Left ventricle myocardium inferior (tissue), 1 donor: ENCODE data around the gene CYP46A1. TPM values are rescaled to one million over a fixed set of nuclear protein-coding genes. Genes with fewer than 3 reads are reported as not detected.

Experiments used
- DNase-seq: peaks from one replicate; pipeline ENCODE4 v3.0.0-alpha.2; 2020
- H3K27ac ChIP-seq: fragments of 200-600 bp; replicated peaks from 2 replicates; pipeline ENCODE4 v1.8.0; 2021
- H3K27me3 ChIP-seq: fragments of 200-600 bp; 2 replicates; pipeline ENCODE4 v1.8.0; 2021; ENCODE audit warnings: low read depth
- H3K36me3 ChIP-seq: fragments of 200-600 bp; 2 replicates; pipeline ENCODE4 v1.8.0; 2021
- H3K4me1 ChIP-seq: fragments of 200-600 bp; 2 replicates; pipeline ENCODE4 v1.8.0; 2021
- H3K4me3 ChIP-seq: fragments of 200-600 bp; 2 replicates; pipeline ENCODE4 v1.8.0; 2021; ENCODE audit warnings: mild to moderate bottlenecking, moderate library complexity
- H3K9me3 ChIP-seq: fragments of 200-600 bp; replicated peaks from 2 replicates; pipeline ENCODE4 v1.8.0; 2021
- intact Hi-C: fragments of 100-400 bp; cut with micrococcal nuclease; formaldehyde crosslinking; loops from one replicate; pipeline ENCODE4 v1.11.0; 2022
- total RNA-seq: library from RNA; stranded (reverse); fragmentation: NEBNext Ultra II Directional; extraction: Animal tissue kit (Norgen Biotek cat#: 25700); gene quantifications from one replicate; pipeline ENCODE4 v1.2.1, GENCODE V29; 2021
- TF ChIP-seq, protein P1 (sequence below): fragments of 200-600 bp; IDR thresholded peaks from 2 replicates; pipeline ENCODE4 v1.8.0; 2021; ENCODE audit warnings: antibody characterized with exemption, mild to moderate bottlenecking, borderline replicate concordance
- donor health status: DM: no; HTN: yes; CAD: no; lungs with severe emphysema.

Gene CYP46A1
- total RNA-seq, 1 donor from 2014 or later, result 4.2 TPM

DNA sequence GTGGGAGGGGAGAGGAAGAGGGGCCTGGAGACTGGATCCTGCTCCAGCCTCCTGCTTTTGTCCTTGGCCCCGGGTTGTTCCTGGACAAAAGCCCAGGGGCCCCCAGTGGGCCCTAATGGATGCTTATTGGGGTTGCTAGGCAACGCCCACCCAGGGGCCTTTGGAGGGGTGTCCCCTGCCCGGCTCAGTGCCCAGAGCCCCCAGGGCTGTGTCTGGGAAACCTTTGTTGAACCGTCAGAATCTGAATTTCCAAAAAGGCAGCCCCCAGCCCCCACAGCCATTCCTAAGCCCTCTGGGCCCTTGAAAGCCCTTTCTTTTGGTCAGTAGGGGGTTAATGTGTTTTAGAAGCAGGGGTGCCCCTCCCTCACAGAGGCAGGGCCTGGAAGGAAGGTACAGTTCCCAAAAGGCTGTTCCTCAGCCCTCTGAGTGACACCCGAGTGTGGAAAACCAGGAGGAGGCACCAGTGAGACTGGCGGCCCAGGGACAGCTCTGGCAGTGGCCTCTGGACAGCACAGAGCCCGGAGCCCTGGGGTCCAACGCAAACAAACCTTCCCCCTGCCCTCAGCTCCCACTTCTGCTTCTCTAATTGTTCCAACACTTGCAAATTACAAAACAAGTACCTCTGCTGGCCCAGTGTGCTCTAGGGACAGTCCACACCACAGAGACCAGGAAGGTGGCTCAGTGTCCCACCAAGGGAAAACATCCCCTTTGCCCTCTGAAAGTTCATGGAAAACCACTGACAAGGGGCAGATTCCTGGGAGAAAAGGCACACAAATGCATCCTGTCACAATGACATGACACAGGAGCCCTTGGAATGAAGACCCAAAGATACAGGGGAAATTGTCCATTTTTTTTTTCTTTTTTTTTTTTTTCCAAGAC, 19.8 kb upstream of the CYP46A1 start:
- Histone ChIP-seq H3K27ac (no peak overlapping the region), H3K27me3 (peaks cover 37% of the 10 kb centered on the region), H3K9me3 (no peaks in the 10 kb centered on the region), H3K36me3 (peaks cover 9% of the 10 kb centered on the region), H3K4me3 (no peak overlapping the region), H3K4me1 (peaks cover 4% of the 10 kb centered on the region)
- intact Hi-C loops, result no loop called here
- DNase-seq, result no peak
- TF ChIP-seq, protein P1, sequence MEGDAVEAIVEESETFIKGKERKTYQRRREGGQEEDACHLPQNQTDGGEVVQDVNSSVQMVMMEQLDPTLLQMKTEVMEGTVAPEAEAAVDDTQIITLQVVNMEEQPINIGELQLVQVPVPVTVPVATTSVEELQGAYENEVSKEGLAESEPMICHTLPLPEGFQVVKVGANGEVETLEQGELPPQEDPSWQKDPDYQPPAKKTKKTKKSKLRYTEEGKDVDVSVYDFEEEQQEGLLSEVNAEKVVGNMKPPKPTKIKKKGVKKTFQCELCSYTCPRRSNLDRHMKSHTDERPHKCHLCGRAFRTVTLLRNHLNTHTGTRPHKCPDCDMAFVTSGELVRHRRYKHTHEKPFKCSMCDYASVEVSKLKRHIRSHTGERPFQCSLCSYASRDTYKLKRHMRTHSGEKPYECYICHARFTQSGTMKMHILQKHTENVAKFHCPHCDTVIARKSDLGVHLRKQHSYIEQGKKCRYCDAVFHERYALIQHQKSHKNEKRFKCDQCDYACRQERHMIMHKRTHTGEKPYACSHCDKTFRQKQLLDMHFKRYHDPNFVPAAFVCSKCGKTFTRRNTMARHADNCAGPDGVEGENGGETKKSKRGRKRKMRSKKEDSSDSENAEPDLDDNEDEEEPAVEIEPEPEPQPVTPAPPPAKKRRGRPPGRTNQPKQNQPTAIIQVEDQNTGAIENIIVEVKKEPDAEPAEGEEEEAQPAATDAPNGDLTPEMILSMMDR, result no peak

DNA sequence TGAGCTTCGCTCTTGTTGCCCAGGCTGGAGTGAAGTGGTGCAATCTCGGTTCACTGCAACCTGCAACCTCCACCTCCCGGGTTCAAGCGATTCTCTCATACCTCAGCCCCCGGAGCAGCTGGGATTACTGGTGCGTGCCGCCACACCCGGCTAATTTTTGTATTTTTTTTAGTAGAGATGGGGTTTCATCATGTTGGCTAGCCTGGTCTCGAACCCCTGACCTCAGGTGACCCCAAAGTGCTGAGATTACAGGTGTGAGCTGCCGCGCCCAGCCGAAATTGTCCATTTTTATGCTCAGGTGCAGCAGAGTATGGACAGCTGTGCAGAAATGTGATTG, 19.2 kb upstream of the CYP46A1 start:
- TF ChIP-seq, protein P1, result no peak
- peaks cover 9% of the 10 kb centered on the region for H3K36me3 ChIP-seq
- intact Hi-C loops, result no loop called here
- DNase-seq, result no peak
- H3K27ac ChIP-seq, result no peak overlapping the region
- peaks cover 31% of the 10 kb centered on the region for H3K27me3 ChIP-seq
- H3K4me1 ChIP-seq, result no peaks in the 10 kb centered on the region
- H3K9me3 ChIP-seq, result no peaks in the 10 kb centered on the region
- no peak overlapping the region for H3K4me3 ChIP-seq

DNA sequence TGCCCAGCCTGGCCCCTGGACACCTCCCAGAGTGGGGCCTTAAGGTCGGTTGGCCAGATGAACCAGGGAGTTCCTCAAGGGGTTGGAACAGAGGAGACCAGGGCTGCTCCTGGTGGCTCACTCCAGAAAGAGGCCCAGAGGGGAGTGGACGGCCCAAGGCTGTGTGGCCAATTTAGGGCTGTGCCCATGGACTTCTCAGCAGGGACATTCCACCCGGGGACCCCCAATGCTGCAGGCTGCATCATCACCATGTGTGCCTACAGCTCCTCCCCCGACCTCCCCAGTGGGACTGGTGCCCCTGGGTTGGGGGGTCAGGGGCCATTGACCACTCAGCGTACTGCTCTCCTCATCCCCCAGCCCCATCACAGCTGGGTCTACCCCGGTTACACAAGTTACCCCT, 17.6 kb upstream of the CYP46A1 start:
- TF ChIP-seq, protein P1, result no peak
- H3K27me3 ChIP-seq, result peaks cover 15% of the 10 kb centered on the region
- DNase-seq, result no peak
- intact Hi-C loops, result no loop called here
- H3K27ac ChIP-seq, result no peak overlapping the region
- no peaks in the 10 kb centered on the region for H3K9me3 ChIP-seq
- H3K36me3 ChIP-seq, result peaks cover 9% of the 10 kb centered on the region
- no peaks in the 10 kb centered on the region for H3K4me1 ChIP-seq
- no peak overlapping the region for H3K4me3 ChIP-seq

DNA sequence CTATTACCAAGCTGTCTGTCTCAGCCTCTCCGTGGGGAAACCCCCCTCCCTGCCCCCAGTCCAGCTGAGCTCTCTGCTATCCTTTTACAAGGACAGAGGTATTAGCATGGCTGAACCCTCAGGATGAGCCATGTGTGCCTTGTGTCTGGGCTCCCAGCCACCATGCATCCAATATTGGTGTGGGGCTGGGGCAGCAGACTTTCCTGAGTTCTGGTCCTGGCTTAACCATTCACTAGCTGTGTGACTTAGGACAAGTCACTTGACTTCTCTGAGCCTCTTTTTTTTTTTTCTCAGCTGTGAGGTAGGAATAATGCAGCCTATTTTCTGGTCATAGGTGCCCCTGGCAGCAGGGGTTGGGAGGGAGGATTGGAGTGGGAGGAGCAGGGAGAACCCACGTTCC, 17.1 kb upstream of the CYP46A1 start:
- peaks cover 10% of the 10 kb centered on the region for H3K27me3 ChIP-seq
- H3K4me1 ChIP-seq, result no peaks in the 10 kb centered on the region
- no peak for DNase-seq
- H3K9me3 ChIP-seq, result no peaks in the 10 kb centered on the region
- TF ChIP-seq, protein P1, result no peak
- no peak overlapping the region for H3K4me3 ChIP-seq
- intact Hi-C loops, result no loop called here
- H3K27ac ChIP-seq, result no peak overlapping the region
- peaks cover 9% of the 10 kb centered on the region for H3K36me3 ChIP-seq

DNA sequence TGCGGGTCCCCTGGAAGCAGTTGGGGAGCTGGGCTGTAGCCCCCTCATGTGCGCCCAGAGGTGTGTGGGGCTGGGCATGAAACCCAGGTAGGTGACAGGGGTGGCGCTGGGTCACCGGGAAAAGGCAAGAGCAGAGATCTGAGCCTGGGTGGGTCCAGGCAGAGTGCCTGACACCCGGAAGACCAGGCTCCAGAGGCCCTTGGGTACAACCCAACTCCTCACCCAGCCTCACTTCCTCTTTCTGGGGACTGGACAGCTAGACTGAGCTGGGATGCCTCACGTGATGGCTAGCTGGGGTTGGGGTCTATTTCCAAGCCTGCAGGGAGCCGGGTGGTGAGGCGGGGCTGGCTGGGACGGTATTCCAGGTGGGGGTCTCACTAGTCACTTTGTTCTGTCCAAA, 16.3 kb upstream of the CYP46A1 start:
- no peak for DNase-seq
- Histone ChIP-seq H3K27ac (no peak overlapping the region), H3K9me3 (no peaks in the 10 kb centered on the region), H3K4me1 (no peaks in the 10 kb centered on the region), H3K27me3 (peaks cover 6% of the 10 kb centered on the region), H3K4me3 (no peak overlapping the region), H3K36me3 (peaks cover 9% of the 10 kb centered on the region)
- TF ChIP-seq, protein P1, result no peak
- intact Hi-C loops, result no loop called here
